H1 (cell line): Measurements from ENCODE around the gene PPP2R2C. TPM values are rescaled to one million over a fixed set of nuclear protein-coding genes. Genes with fewer than 3 reads are reported as not detected.

Experiments
- CTCF ChIA-PET: fragments of 300-600 bp; sonication (Branson Sonifier 250); formaldehyde crosslinking; loops from one replicate; lab custom pipeline; 2021; ENCODE audit not compliant: partially characterized antibody; lab: Charles Lee
- POLR2A ChIA-PET: fragments of 300-600 bp; sonication (Branson Sonifier 250); formaldehyde crosslinking; loops from one replicate; lab custom pipeline; 2021; ENCODE audit warnings: inconsistent platforms; ENCODE audit not compliant: partially characterized antibody; lab: Charles Lee
- DNase-seq, 2 experiments: peaks; one replicate each; pipeline versions ENCODE4 v3.0.0 to v3.0.0-alpha.2; 2010 to 2022; ENCODE audit warnings: low spot score in 2 of 2, low read depth in 1 of 2, mixed read lengths in 1 of 2
- FAIRE-seq: peaks from 2 replicates; lab custom pipeline; 2011; peaks lifted over from hg19 to GRCh38; lab: Jason Lieb, UNC
- H2AFZ ChIP-seq: 2 replicates; pipeline ENCODE4 v1.8.1; 2012; ENCODE audit warnings: low read length, inconsistent platforms
- H2AK5ac ChIP-seq: 2 replicates; pipeline ENCODE4 v1.6.1; 2013; ENCODE audit warnings: low read depth, low read length
- H2BK120ac ChIP-seq: replicated peaks from 2 replicates; pipeline ENCODE3; 2013; ENCODE audit warnings: low read depth, low read length, inconsistent platforms
- H2BK12ac ChIP-seq: 2 replicates; pipeline ENCODE4 v1.6.1; 2013; ENCODE audit warnings: low read depth, low read length
- H2BK15ac ChIP-seq: 2 replicates; pipeline ENCODE4 v1.6.1; 2013; ENCODE audit warnings: low read length
- H2BK20ac ChIP-seq: 2 replicates; pipeline ENCODE4 v1.6.1; 2013; ENCODE audit warnings: low read length
- H2BK5ac ChIP-seq: 2 replicates; pipeline ENCODE4 v1.6.1; 2013; ENCODE audit warnings: low read depth, low read length
- H3K14ac ChIP-seq: 2 replicates; pipeline ENCODE4 v1.6.1; 2013; ENCODE audit warnings: inconsistent platforms; ENCODE audit not compliant: insufficient read length
- H3K18ac ChIP-seq: 2 replicates; pipeline ENCODE4 v1.6.1; 2013; ENCODE audit warnings: low read length; ENCODE audit errors: extremely low read depth
- H3K23ac ChIP-seq: 2 replicates; pipeline ENCODE4 v1.6.1; 2013; ENCODE audit warnings: inconsistent platforms; ENCODE audit not compliant: insufficient read length
- H3K23me2 ChIP-seq: 2 replicates; pipeline ENCODE4 v1.6.1; 2013; ENCODE audit warnings: low read depth, low read length
- H3K27ac ChIP-seq: 2 replicates; pipeline ENCODE4 v1.6.1; 2011; ENCODE audit warnings: low read depth, low read length, inconsistent platforms
- H3K27me3 ChIP-seq, 4 experiments: replicated peaks in 1 of 4; 1 replicate in 1 of 4; 2 replicates in 3 of 4; pipeline versions ENCODE4 v1.6.1 to v1.8.1; 2011 to 2013; ENCODE audit warnings: low read length in 3 of 4, mild to moderate bottlenecking in 3 of 4, inconsistent platforms in 2 of 4, mixed read lengths in 2 of 4, moderate library complexity in 1 of 4; ENCODE audit not compliant: control insufficient read depth in 3 of 4, insufficient read depth in 3 of 4; ENCODE audit errors: extremely low read depth in 1 of 4
- H3K36me3 ChIP-seq, 4 experiments: 2 replicates each; pipeline versions ENCODE4 v1.6.1 to v1.8.1; 2011 to 2013; ENCODE audit warnings: mild to moderate bottlenecking in 4 of 4, low read length in 3 of 4, moderate library complexity in 2 of 4, control low read depth in 1 of 4, inconsistent platforms in 1 of 4; ENCODE audit not compliant: insufficient read depth in 4 of 4, control insufficient read depth in 2 of 4
- H3K4ac ChIP-seq: replicated peaks from 2 replicates; pipeline ENCODE3; 2013; ENCODE audit warnings: low read length, low read depth, mixed read lengths, inconsistent platforms; ENCODE audit not compliant: insufficient read length
- H3K4me1 ChIP-seq, 4 experiments: replicated peaks in 1 of 4; 1 replicate in 1 of 4; 2 replicates in 3 of 4; pipeline versions ENCODE4 v1.6.1 to v1.8.1; 2011 to 2013; ENCODE audit warnings: low read length in 3 of 4, inconsistent platforms in 2 of 4, mixed read lengths in 1 of 4; ENCODE audit not compliant: insufficient read depth in 4 of 4, control insufficient read depth in 3 of 4
- H3K4me2 ChIP-seq, 2 experiments: 2 replicates each; pipeline versions ENCODE4 v1.6.1 to v1.8.1; 2011 to 2013; ENCODE audit warnings: low read depth in 2 of 2, low read length in 2 of 2, control low read depth in 1 of 2, inconsistent platforms in 1 of 2, mild to moderate bottlenecking in 1 of 2; ENCODE audit not compliant: insufficient read depth in 1 of 2
- H3K4me3 ChIP-seq, 4 experiments: fragments of 200-600, 300-600 bp in 1 of 4; sonication (generic), shearing (Covaris generic), sonication (Bioruptor Twin) in 1 of 4; 2 replicates each; pipeline versions ENCODE4 v1.5.1 to v1.8.1; 2011 to 2016; ENCODE audit warnings: low read length in 4 of 4, low read depth in 3 of 4, control low read depth in 2 of 4, inconsistent platforms in 2 of 4, mild to moderate bottlenecking in 2 of 4, mixed read lengths in 1 of 4, moderate library complexity in 1 of 4; ENCODE audit not compliant: insufficient read depth in 2 of 4; ENCODE audit errors: extremely low read depth in 1 of 4
- H3K56ac ChIP-seq: replicated peaks from 2 replicates; pipeline ENCODE3; 2013; ENCODE audit warnings: low read depth, mild to moderate bottlenecking, mixed read lengths, low read length, inconsistent platforms; ENCODE audit not compliant: insufficient read length
- H3K79me1 ChIP-seq: 2 replicates; pipeline ENCODE4 v1.6.1; 2013; ENCODE audit warnings: low read depth, low read length, control low read depth
- H3K79me2 ChIP-seq, 2 experiments: 2 replicates each; pipeline versions ENCODE4 v1.6.1 to v1.8.1; 2012 to 2013; ENCODE audit warnings: low read length in 2 of 2, mild to moderate bottlenecking in 2 of 2, inconsistent platforms in 1 of 2; ENCODE audit not compliant: insufficient read depth in 2 of 2, control insufficient read depth in 1 of 2
- H3K9ac ChIP-seq, 4 experiments: replicated peaks in 1 of 4; 1 replicate in 1 of 4; 2 replicates in 3 of 4; pipeline versions ENCODE4 v1.6.1 to v1.8.1; 2011 to 2013; ENCODE audit warnings: low read depth in 3 of 4, low read length in 3 of 4, control low read depth in 2 of 4, mild to moderate bottlenecking in 2 of 4, moderate library complexity in 2 of 4, inconsistent platforms in 1 of 4; ENCODE audit errors: extremely low read depth in 1 of 4
- H3K9me3 ChIP-seq, 2 experiments: 2 replicates each; pipeline versions ENCODE4 v1.6.1 to v1.8.1; 2012 to 2013; ENCODE audit warnings: mild to moderate bottlenecking in 2 of 2, moderate library complexity in 2 of 2, control low read depth in 1 of 2, inconsistent platforms in 1 of 2, low read depth in 1 of 2, low read length in 1 of 2, mixed read lengths in 1 of 2; ENCODE audit not compliant: insufficient read depth in 2 of 2
- H4K20me1 ChIP-seq, 2 experiments: replicated peaks in 1 of 2; 2 replicates each; pipeline versions ENCODE3 to v1.8.1; 2011 to 2013; ENCODE audit warnings: inconsistent platforms in 2 of 2, low read length in 2 of 2, mild to moderate bottlenecking in 1 of 2; ENCODE audit not compliant: insufficient read depth in 2 of 2, control insufficient read depth in 1 of 2
- H4K5ac ChIP-seq: 2 replicates; pipeline ENCODE4 v1.6.1; 2013; ENCODE audit warnings: low read length, low read depth, mixed read lengths, inconsistent platforms; ENCODE audit not compliant: insufficient read length
- H4K8ac ChIP-seq: 2 replicates; pipeline ENCODE4 v1.8.0; 2013; ENCODE audit warnings: mild to moderate bottlenecking, moderate library complexity, low read length, inconsistent platforms; ENCODE audit not compliant: insufficient read depth; ENCODE audit errors: extremely low read depth
- H4K91ac ChIP-seq: replicated peaks from 2 replicates; pipeline ENCODE3; 2013; ENCODE audit warnings: low read length, mixed read lengths, inconsistent platforms; ENCODE audit not compliant: insufficient read length
- HDAC2 ChIP-seq, 2 experiments: fragments of 300-600 bp in 1 of 2; sonication (generic) in 1 of 2; IDR thresholded peaks; 2 replicates each; pipeline ENCODE4 v1.6.1; 2011 to 2012; ENCODE audit warnings: low read depth in 2 of 2, low read length in 2 of 2, mild to moderate bottlenecking in 2 of 2, moderate library complexity in 2 of 2, borderline replicate concordance in 1 of 2, inconsistent platforms in 1 of 2
- RAD21 ChIP-seq, 2 experiments: IDR thresholded peaks in 1 of 2; conservative IDR thresholded peaks in 1 of 2; 2 replicates each; pipeline ENCODE4 v1.6.1; 2011; ENCODE audit warnings: low read depth in 2 of 2, low read length in 2 of 2, improper control_type of control experiment in 1 of 2, inconsistent platforms in 1 of 2, mild to moderate bottlenecking in 1 of 2, moderate library complexity in 1 of 2
- ZNF274 ChIP-seq: IDR thresholded peaks from 2 replicates; pipeline ENCODE4 v1.7.0; 2012; ENCODE audit warnings: low read length, borderline replicate concordance; ENCODE audit errors: extremely low read depth
- WGBS, 2 experiments: shearing (Covaris generic) in 1 of 2; methylation state at CpG; one replicate each; pipeline versions ENCODE4 v1.1.6 to v1.1.7; 2013 to 2015; ENCODE audit warnings: low lambda C conversion rate in 2 of 2, mixed read lengths in 2 of 2, inconsistent platforms in 1 of 2, low coverage in 1 of 2, missing lambda C conversion rate in 1 of 2; ENCODE audit not compliant: insufficient replicate concordance in 2 of 2, insufficient coverage in 1 of 2, insufficient read length in 1 of 2; ENCODE audit errors: extremely low coverage in 1 of 2, missing lambda C conversion rate in 1 of 2; 5-methylcytosine and 5-hydroxymethylcytosine counted together
- polyA plus RNA-seq, 7 experiments: library from polyadenylated mRNA; depleted of rRNA in 3 of 7; stranded (reverse) in 5 of 7; unstranded in 2 of 7; fragments of >200 nt in 5 of 7; fragments of 200-250 nt in 2 of 7; gene quantifications; 1 replicate in 5 of 7; 2 replicates in 1 of 7; 4 replicates in 1 of 7; pipeline versions ENCODE4 v1.2.1 to v1.2.3, GENCODE V29; 2011 to 2013; ENCODE audit warnings: missing spikeins in 2 of 7, mixed read lengths in 2 of 7
- total RNA-seq: library from RNA; stranded (reverse); fragmentation: NEBNext Ultra II Directional; extraction: Animal tissue kit (Norgen Biotek cat#: 25700); gene quantifications from 2 replicates; pipeline ENCODE4 v1.2.1, GENCODE V29; 2021
- TF ChIP-seq, protein P1 (sequence below): IDR thresholded peaks from 2 replicates; pipeline ENCODE4 v1.6.1; 2012; ENCODE audit warnings: inconsistent platforms

The PPP2R2C gene
- total and polyA plus RNA-seq, 2 of the 8 experiments (the other 6 are each of a cell fraction or from before 2014, with no cell fraction given) = 6.4 TPM

DNA sequence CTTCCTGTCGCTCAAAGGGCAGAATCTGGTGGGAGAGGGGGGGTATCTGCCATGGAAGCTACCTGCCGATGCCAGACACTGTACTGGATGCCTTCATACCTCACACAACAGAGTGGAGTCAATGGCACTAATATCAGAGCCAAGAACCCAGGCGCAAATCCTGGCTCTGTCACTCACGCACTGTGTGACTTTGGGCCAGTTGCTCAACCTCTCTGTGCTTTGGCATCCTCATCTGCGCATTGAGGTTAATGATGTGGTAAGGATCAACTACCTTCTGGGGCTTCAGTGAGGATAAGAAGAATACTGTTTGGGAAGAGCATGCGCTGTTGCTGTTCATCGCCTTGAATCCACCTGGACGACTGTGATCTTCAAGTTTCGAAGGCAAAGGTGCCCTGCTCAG lies 70.6 kb downstream of the PPP2R2C start:
- H3K9me3 ChIP-seq = no peaks in the 10 kb centered on the region
- H3K36me3 ChIP-seq = no peaks in the 10 kb centered on the region
- H2BK5ac ChIP-seq = no peak overlapping the region
- no peak overlapping the region for H4K5ac ChIP-seq
- ChIA-PET CTCF (interaction anchor here (0.7 to 7.4 kb wide), 9 partner anchors 10 to 186 kb away, joined by 3 to 32 read pairs (median 3); no protein-coding TSS in a partner anchor), POLR2A (no interaction called here)
- H3K9ac ChIP-seq = no peak overlapping the region
- no peak overlapping the region for H2BK20ac ChIP-seq
- FAIRE-seq = no peak
- H3K4me1 ChIP-seq = peaks cover 0 to 13% (median 7%) of the 10 kb centered on the region in 4 experiments; a peak in 4 of 7 replicates
- no peak overlapping the region for H3K4me2 ChIP-seq
- H3K56ac ChIP-seq = no peak overlapping the region
- no peak overlapping the region for H3K4ac ChIP-seq
- no peaks in the 10 kb centered on the region; a peak in 1 of 7 replicates for H3K27me3 ChIP-seq
- no peaks in the 10 kb centered on the region for H4K20me1 ChIP-seq
- WGBS, 2 experiments = 87% methylated on average over 9 of the region's 9 CpGs; no CpG with 5 or more reads in 1 of the 2 experiments
- no peaks in the 10 kb centered on the region for H3K79me1 ChIP-seq
- no peak overlapping the region for H3K23ac ChIP-seq
- H3K14ac ChIP-seq = no peak overlapping the region
- H4K8ac ChIP-seq = peak overlapping the region; percentile 8; the same call in 1 of the 2 replicates
- no peak overlapping the region for H2AFZ ChIP-seq
- H3K23me2 ChIP-seq = no peaks in the 10 kb centered on the region
- H2BK12ac ChIP-seq = no peak overlapping the region
- H2BK15ac ChIP-seq = no peak overlapping the region
- no peaks in the 10 kb centered on the region for H3K79me2 ChIP-seq
- H3K27ac ChIP-seq = no peak overlapping the region
- H2BK120ac ChIP-seq = no peak overlapping the region
- H4K91ac ChIP-seq = peak overlapping the region; percentile 16
- H2AK5ac ChIP-seq = no peak overlapping the region
- H3K4me3 ChIP-seq = no peak overlapping the region
- no peak overlapping the region for H3K18ac ChIP-seq
- DNase-seq = no peak
- TF ChIP-seq ZNF274 (no peak), RAD21 (IDR thresholded peaks at IDR 0.05 in 1 of 2, conservative IDR thresholded peaks at IDR 0.05 in 1 of 2; ENCODE audit: low read depth in 2 of 2, low read length in 2 of 2) (no peak), HDAC2 (IDR thresholded peaks at IDR 0.05; ENCODE audit: borderline replicate concordance in 1 of 2, low read depth in 2 of 2, low read length in 2 of 2) (no peak)
- TF ChIP-seq, protein P1, sequence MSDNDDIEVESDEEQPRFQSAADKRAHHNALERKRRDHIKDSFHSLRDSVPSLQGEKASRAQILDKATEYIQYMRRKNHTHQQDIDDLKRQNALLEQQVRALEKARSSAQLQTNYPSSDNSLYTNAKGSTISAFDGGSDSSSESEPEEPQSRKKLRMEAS = no peak
